GM12878 (cell line): ENCODE data around the gene MYH10. TPM values are rescaled to one million over a fixed set of nuclear protein-coding genes. Genes with fewer than 3 reads are reported as not detected.

ENCODE experiments used
- ATAC-seq: fragments of 200-7000 bp; cut with Tn5 transposase; 3 replicates; pipeline ENCODE4 v1.9.1; 2020; ENCODE audit warnings: mild to moderate bottlenecking, moderate library complexity
- BruUV-seq: library from RNA; stranded (reverse); fragments of 400-500 nt; replicated peaks from 2 replicates; lab custom pipeline; 2021; lab: Mats Ljungman, UMichigan
- CTCF ChIA-PET: fragments of 300-600 bp; sonication (Branson Sonifier 250); formaldehyde crosslinking; extraction: SDS; loops from one replicate; lab custom pipeline; 2021; ENCODE audit warnings: inconsistent platforms; lab: Yijun Ruan, JAX
- POLR2A ChIA-PET: fragments of 350-600 bp; formaldehyde crosslinking; extraction: SDS; loops from one replicate; lab custom pipeline; 2021; ENCODE audit warnings: inconsistent platforms; lab: Charles Lee
- RAD21 ChIA-PET: fragments of 300-600 bp; sonication (Branson Sonifier 250); formaldehyde crosslinking; loops from one replicate; lab custom pipeline; 2023; ENCODE audit warnings: antibody characterized with exemption; ENCODE audit not compliant: unreplicated experiment; lab: Charles Lee
- SMC1A ChIA-PET: fragments of 300-600 bp; sonication (Branson Sonifier 250); formaldehyde crosslinking; loops from one replicate; lab custom pipeline; 2023; ENCODE audit not compliant: unreplicated experiment, uncharacterized antibody; lab: Charles Lee
- DNase-seq: peaks from one replicate; pipeline ENCODE4 v3.0.0-alpha.2; 2011; ENCODE audit warnings: low read depth, low spot score
- FAIRE-seq: peaks from 3 replicates; lab custom pipeline; 2011; peaks lifted over from hg19 to GRCh38; lab: Jason Lieb, UNC
- H2AFZ ChIP-seq: 2 replicates; pipeline ENCODE4 v1.6.0; 2011; ENCODE audit warnings: low read depth, low read length, control low read depth; ENCODE audit not compliant: control insufficient read depth
- H3K27ac ChIP-seq: 2 replicates; pipeline ENCODE4 v1.5.1; 2011; ENCODE audit warnings: control low read depth; ENCODE audit not compliant: control insufficient read depth, insufficient read depth
- H3K27me3 ChIP-seq, 2 experiments: replicated peaks in 1 of 2; 2 replicates each; pipeline versions ENCODE4 v1.6.0 to v1.6.1; 2011; ENCODE audit warnings: low read length in 1 of 2; ENCODE audit not compliant: control insufficient read depth in 2 of 2, insufficient read depth in 2 of 2
- H3K36me3 ChIP-seq, 2 experiments: 2 replicates each; pipeline ENCODE4 v1.5.1; 2011; ENCODE audit warnings: low read length in 1 of 2; ENCODE audit not compliant: control insufficient read depth in 2 of 2, insufficient read depth in 2 of 2
- H3K4me1 ChIP-seq: 2 replicates; pipeline ENCODE4 v1.6.1; 2011; ENCODE audit warnings: mild to moderate bottlenecking, low read length, moderate library complexity, mixed read lengths; ENCODE audit not compliant: control insufficient read depth, insufficient read depth
- H3K4me2 ChIP-seq: 2 replicates; pipeline ENCODE4 v1.6.0; 2011; ENCODE audit warnings: control low read depth; ENCODE audit not compliant: control insufficient read depth, insufficient read depth
- H3K4me3 ChIP-seq: fragments of 200-600 bp; sonication (generic); 2 replicates; pipeline ENCODE4 v1.5.1; 2016
- H3K79me2 ChIP-seq: 2 replicates; pipeline ENCODE4 v1.6.0; 2011; ENCODE audit warnings: low read length; ENCODE audit not compliant: control insufficient read depth, insufficient read depth
- H3K9ac ChIP-seq: 2 replicates; pipeline ENCODE4 v1.8.0; 2011; ENCODE audit warnings: low read length, control low read depth, mixed read lengths; ENCODE audit not compliant: control insufficient read depth, insufficient read depth
- H3K9me3 ChIP-seq: replicated peaks from 3 replicates; pipeline ENCODE4 v1.5.1; 2011; ENCODE audit warnings: mild to moderate bottlenecking, low read length; ENCODE audit not compliant: control insufficient read depth, insufficient read depth
- H4K20me1 ChIP-seq: 2 replicates; pipeline ENCODE4 v1.6.0; 2011; ENCODE audit not compliant: control insufficient read depth, insufficient read depth
- ASH2L ChIP-seq: fragments of 300-600, 200-600 bp; sonication (generic); IDR thresholded peaks from 2 replicates; pipeline ENCODE4 v1.6.1; 2017; ENCODE audit warnings: low read depth, mild to moderate bottlenecking, borderline replicate concordance
- CEBPB ChIP-seq, 2 experiments: fragments of 150-350 bp in 1 of 2; IDR thresholded peaks; 2 replicates each; pipeline ENCODE4 v1.6.1; 2012 to 2014; ENCODE audit warnings: low read depth in 2 of 2, low read length in 2 of 2, borderline replicate concordance in 1 of 2, inconsistent platforms in 1 of 2
- E2F4 ChIP-seq: IDR thresholded peaks from 2 replicates; pipeline ENCODE4 v1.6.1; 2012; ENCODE audit warnings: low read depth, low read length, improper control_type of control experiment
- GABPA ChIP-seq: IDR thresholded peaks from 2 replicates; pipeline ENCODE4 v1.6.1; 2014; ENCODE audit warnings: antibody characterized with exemption, low read depth, mild to moderate bottlenecking, inconsistent platforms
- GATAD2B ChIP-seq: fragments of 450-650 bp; conservative IDR thresholded peaks from 2 replicates; pipeline ENCODE4 v1.6.1; 2017; ENCODE audit warnings: low read depth, mild to moderate bottlenecking, moderate library complexity
- JUNB ChIP-seq: IDR thresholded peaks from 2 replicates; pipeline ENCODE4 v1.6.1; 2016; ENCODE audit warnings: antibody characterized with exemption, mild to moderate bottlenecking
- KLF5 ChIP-seq: fragments of 450-650 bp; IDR thresholded peaks from 2 replicates; pipeline ENCODE4 v1.6.1; 2014; ENCODE audit warnings: mild to moderate bottlenecking; ENCODE audit not compliant: partially characterized antibody
- MAX ChIP-seq: IDR thresholded peaks from 2 replicates; pipeline ENCODE4 v1.6.1; 2012; ENCODE audit warnings: low read depth, low read length, improper control_type of control experiment
- MTA2 ChIP-seq: fragments of 450-650 bp; IDR thresholded peaks from 2 replicates; pipeline ENCODE4 v1.6.1; 2016; ENCODE audit warnings: low read depth, mild to moderate bottlenecking, moderate library complexity
- PBX3 ChIP-seq: IDR thresholded peaks from 2 replicates; pipeline ENCODE4 v1.6.1; 2011; ENCODE audit warnings: mild to moderate bottlenecking, low read depth, low read length, moderate library complexity; ENCODE audit not compliant: insufficient replicate concordance
- PML ChIP-seq: IDR thresholded peaks from 2 replicates; pipeline ENCODE4 v1.6.1; 2012; ENCODE audit warnings: low read length, inconsistent platforms
- POLR2A ChIP-seq: IDR thresholded peaks from 2 replicates; pipeline ENCODE4 v1.6.1; 2011; ENCODE audit warnings: low read depth, mild to moderate bottlenecking, low read length
- RAD51 ChIP-seq: fragments of 450-650 bp; IDR thresholded peaks from 2 replicates; pipeline ENCODE4 v1.6.1; 2016; ENCODE audit warnings: moderate library complexity, mild to moderate bottlenecking, inconsistent platforms
- RB1 ChIP-seq: fragments of 450-650 bp; formaldehyde crosslinking; IDR thresholded peaks from 2 replicates; pipeline ENCODE4 v1.6.1; 2017; ENCODE audit warnings: mild to moderate bottlenecking, borderline replicate concordance
- RCOR1 ChIP-seq: conservative IDR thresholded peaks from 2 replicates; pipeline ENCODE4 v1.6.1; 2012; ENCODE audit warnings: low read depth, low read length, improper control_type of control experiment
- TARDBP ChIP-seq: IDR thresholded peaks from 2 replicates; pipeline ENCODE4 v1.6.1; 2016; ENCODE audit warnings: borderline replicate concordance
- ZBTB4 ChIP-seq: fragments of 450-650 bp; formaldehyde crosslinking; IDR thresholded peaks from 2 replicates; pipeline ENCODE4 v1.4.0; 2022; ENCODE audit warnings: mild to moderate bottlenecking, moderate library complexity
- WGBS: methylation state at CpG from one replicate; pipeline ENCODE4 v1.1.6; 2016; ENCODE audit warnings: low lambda C conversion rate; ENCODE audit not compliant: insufficient replicate concordance, insufficient coverage; ENCODE audit errors: missing lambda C conversion rate; 5-methylcytosine and 5-hydroxymethylcytosine counted together
- in situ Hi-C: fragments of 300-500 bp; cut with MboI; formaldehyde crosslinking; loops from 9 replicates; pipeline ENCODE4 v1.14.3; 2018; ENCODE audit warnings: mixed read lengths
- intact Hi-C: fragments of 100-400 bp; cut with micrococcal nuclease; formaldehyde crosslinking; loops from one replicate; pipeline ENCODE4 v1.14.2; 2022; ENCODE audit not compliant: unreplicated experiment
- polyA plus RNA-seq, 11 experiments: library from polyadenylated mRNA; depleted of rRNA in 4 of 11; unstranded in 6 of 11; stranded (reverse) in 5 of 11; fragments of >200 nt; fragmentation: Nextera tagmentation in 4 of 11; fragmentation: Illumina TruSeq in 1 of 11; extraction: Ambion mirVana in 4 of 11; extraction: Trizol in 1 of 11; gene quantifications; 1 replicate in 1 of 11; 2 replicates in 10 of 11; pipeline versions ENCODE4 v1.2.1 to v1.2.3, GENCODE V29; 2011 to 2016; ENCODE audit warnings: inconsistent platforms in 2 of 11, missing spikeins in 2 of 11, low read depth in 1 of 11
- total RNA-seq, 4 experiments: library from RNA; depleted of rRNA in 3 of 4; stranded (reverse); fragments of >200 nt in 3 of 4; fragmentation: Illumina TruSeq in 1 of 4; extraction: Trizol in 1 of 4; gene quantifications; 2 replicates each; pipeline versions ENCODE4 v1.2.1 to v1.2.3, GENCODE V29; 2013 to 2021
- TF ChIP-seq, protein P1 (sequence below): fragments of 450-650 bp; IDR thresholded peaks from 2 replicates; pipeline ENCODE4 v1.6.1; 2017; ENCODE audit warnings: antibody characterized with exemption, mild to moderate bottlenecking, moderate library complexity

The MYH10 gene
- total and polyA plus RNA-seq, 10 of the 15 experiments (the other 5 are each of a cell fraction or from before 2014, with no cell fraction given): 0.33 to 7.1 (median 1.0) TPM

DNA sequence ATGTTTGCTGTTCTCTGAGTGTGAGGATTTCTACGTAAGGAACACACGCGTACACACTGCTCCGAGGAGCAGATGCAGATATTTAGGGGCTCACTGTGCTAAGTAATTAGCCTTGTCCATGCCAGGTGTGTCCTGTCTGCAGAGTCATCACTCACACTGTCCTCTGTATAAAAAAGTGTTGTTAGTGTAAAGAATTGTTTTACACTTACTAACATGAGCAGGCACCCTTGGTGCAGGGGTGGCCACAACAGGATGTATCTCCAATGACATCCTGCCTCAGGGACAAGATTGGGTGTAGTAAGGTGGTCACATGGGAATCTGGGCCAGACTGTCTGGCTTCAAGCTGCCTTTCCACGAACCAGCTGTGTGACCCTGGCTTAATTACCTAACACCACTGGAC lies 130.9 kb downstream of the MYH10 start:
- H4K20me1 ChIP-seq: no peaks in the 10 kb centered on the region
- H3K9ac ChIP-seq: no peak overlapping the region
- 79% methylated on average over 5 of the region's 5 CpGs for WGBS
- no peaks in the 10 kb centered on the region; a peak in 2 of 4 replicates for H3K27me3 ChIP-seq
- no peak overlapping the region for H3K4me3 ChIP-seq
- BruUV-seq: no TSS peak
- intact Hi-C loops (no loop called here), in situ Hi-C loops (no loop called here)
- no peaks in the 10 kb centered on the region for H3K79me2 ChIP-seq
- H3K4me1 ChIP-seq: no peaks in the 10 kb centered on the region
- H3K36me3 ChIP-seq: no peaks in the 10 kb centered on the region
- no peak for FAIRE-seq
- H3K4me2 ChIP-seq: no peak overlapping the region
- no peak overlapping the region for H3K27ac ChIP-seq
- no peak for DNase-seq
- RAD21 ChIA-PET: no interaction called here
- CTCF ChIA-PET: interaction anchor here (1.2 kb wide), 1 partner anchor 14 kb away, joined by 7 read pairs; no protein-coding TSS in a partner anchor
- SMC1A ChIA-PET: no interaction called here
- no peak overlapping the region for H2AFZ ChIP-seq
- TF ChIP-seq POLR2A (no peak), PML (no peak), KLF5 (no peak), TARDBP (no peak), JUNB (no peak), RAD51 (no peak), E2F4 (no peak), RCOR1 (no peak), CEBPB (IDR thresholded peaks at IDR 0.05; ENCODE audit: borderline replicate concordance in 1 of 2, low read depth in 2 of 2, low read length in 2 of 2) (no peak), MTA2 (no peak), GATAD2B (no peak), MAX (no peak), GABPA (no peak), PBX3 (no peak), ZBTB4 (CRISPR knock-in tag) (no peak), ASH2L (no peak), RB1 (no peak)
- TF ChIP-seq, protein P1, sequence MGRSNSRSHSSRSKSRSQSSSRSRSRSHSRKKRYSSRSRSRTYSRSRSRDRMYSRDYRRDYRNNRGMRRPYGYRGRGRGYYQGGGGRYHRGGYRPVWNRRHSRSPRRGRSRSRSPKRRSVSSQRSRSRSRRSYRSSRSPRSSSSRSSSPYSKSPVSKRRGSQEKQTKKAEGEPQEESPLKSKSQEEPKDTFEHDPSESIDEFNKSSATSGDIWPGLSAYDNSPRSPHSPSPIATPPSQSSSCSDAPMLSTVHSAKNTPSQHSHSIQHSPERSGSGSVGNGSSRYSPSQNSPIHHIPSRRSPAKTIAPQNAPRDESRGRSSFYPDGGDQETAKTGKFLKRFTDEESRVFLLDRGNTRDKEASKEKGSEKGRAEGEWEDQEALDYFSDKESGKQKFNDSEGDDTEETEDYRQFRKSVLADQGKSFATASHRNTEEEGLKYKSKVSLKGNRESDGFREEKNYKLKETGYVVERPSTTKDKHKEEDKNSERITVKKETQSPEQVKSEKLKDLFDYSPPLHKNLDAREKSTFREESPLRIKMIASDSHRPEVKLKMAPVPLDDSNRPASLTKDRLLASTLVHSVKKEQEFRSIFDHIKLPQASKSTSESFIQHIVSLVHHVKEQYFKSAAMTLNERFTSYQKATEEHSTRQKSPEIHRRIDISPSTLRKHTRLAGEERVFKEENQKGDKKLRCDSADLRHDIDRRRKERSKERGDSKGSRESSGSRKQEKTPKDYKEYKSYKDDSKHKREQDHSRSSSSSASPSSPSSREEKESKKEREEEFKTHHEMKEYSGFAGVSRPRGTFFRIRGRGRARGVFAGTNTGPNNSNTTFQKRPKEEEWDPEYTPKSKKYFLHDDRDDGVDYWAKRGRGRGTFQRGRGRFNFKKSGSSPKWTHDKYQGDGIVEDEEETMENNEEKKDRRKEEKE: no peak
- H3K9me3 ChIP-seq: no peaks in the 10 kb centered on the region
- POLR2A ChIA-PET: no interaction called here
- no peak for ATAC-seq
